GM21515 (cell line): ENCODE data around the gene SLC14A1.

Source experiments
- ATAC-seq: cut with Tn5 transposase; IDR thresholded peaks from one replicate; pipeline ENCODE4 v1.9.1; 2021; ENCODE audit not compliant: unreplicated experiment

The SLC14A1 gene

GRCh38 chr18:45793264-45793965, 69.4 kb downstream of the SLC14A1 start:
- ATAC-seq: no peak

DNA sequence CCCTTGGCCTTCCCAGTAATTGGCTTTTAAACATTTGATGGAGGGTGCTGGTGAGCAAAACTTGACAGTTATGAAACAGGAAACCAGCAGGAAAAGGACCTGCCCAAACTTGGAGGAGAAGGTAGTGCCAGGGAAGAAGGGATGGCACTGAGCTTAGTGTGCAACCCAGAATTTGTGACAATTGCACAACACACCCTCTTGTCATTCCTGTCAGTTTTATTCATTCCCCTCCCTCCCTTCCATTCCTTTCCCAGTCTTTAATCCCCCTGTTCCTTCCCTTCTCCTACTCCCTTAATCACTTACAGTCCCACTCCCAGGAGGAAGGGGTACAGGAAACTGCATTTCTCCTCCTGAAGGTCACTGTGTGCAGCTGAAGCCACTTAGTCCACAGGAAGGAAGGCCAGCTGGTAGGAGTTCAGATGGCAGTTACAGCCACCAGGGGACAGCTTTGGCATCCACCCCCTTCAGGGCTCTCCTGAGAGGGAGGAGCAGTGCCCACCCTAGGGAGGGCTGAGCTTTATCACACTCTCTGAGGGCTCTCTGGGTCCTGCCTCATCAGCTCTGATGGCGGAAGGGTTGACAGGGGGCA, 77.5 kb downstream of the SLC14A1 start:
- ATAC-seq: no peak
